Right lobe of liver (tissue), 4 donors: ENCODE measurements around the gene COL4A1.

Experiments
- POLR2A ChIP-seq: fragments of 450-650 bp; IDR thresholded peaks from one replicate; pipeline ENCODE4 v1.6.1; 2017; ENCODE audit warnings: antibody characterized with exemption, mild to moderate bottlenecking
- TF ChIP-seq, protein P1 (sequence below), 4 donors: fragments of 200-600 bp in 3 of 4; fragments of 450-650 bp in 1 of 4; IDR thresholded peaks; one replicate each; pipeline versions ENCODE4 v1.5.1 to v1.8.0; 2016 to 2022; ENCODE audit warnings: antibody characterized with exemption in 4 of 4, mild to moderate bottlenecking in 2 of 4
- donor health status: DM: no; HTN: no; CAD: no.
- donor health status: DM: no; HTN: no; CAD: no.
- donor health status: DM: no; HTN: yes; CAD: no.

DNA sequence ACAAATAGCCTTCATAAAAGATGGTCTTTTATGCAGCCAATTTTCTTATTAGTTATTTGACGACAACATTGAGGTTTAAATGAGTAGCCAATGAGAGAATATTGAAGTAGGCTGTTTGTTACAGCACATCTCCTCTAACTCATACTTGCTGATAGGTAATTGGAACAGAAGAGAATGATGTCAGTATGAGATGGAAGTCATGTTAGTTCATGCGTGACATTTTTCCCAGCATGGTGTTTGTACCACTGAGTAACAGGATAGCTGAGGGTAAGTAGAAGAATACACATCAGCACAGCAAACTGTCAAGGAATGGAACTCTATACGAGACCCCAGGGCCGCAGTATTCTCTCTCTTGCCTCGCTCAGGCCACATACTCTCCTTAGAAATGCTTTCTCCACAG lies 37.4 kb upstream of the COL4A1 start:
- TF ChIP-seq POLR2A: no peak
- TF ChIP-seq, protein P1, sequence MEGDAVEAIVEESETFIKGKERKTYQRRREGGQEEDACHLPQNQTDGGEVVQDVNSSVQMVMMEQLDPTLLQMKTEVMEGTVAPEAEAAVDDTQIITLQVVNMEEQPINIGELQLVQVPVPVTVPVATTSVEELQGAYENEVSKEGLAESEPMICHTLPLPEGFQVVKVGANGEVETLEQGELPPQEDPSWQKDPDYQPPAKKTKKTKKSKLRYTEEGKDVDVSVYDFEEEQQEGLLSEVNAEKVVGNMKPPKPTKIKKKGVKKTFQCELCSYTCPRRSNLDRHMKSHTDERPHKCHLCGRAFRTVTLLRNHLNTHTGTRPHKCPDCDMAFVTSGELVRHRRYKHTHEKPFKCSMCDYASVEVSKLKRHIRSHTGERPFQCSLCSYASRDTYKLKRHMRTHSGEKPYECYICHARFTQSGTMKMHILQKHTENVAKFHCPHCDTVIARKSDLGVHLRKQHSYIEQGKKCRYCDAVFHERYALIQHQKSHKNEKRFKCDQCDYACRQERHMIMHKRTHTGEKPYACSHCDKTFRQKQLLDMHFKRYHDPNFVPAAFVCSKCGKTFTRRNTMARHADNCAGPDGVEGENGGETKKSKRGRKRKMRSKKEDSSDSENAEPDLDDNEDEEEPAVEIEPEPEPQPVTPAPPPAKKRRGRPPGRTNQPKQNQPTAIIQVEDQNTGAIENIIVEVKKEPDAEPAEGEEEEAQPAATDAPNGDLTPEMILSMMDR (IDR thresholded peaks at IDR 0.05): no peak
